ENCODE results near the gene ECE1.
"Not testable (repeated sequence)": the region's sequence is repeated elsewhere in the genome, so short reads cannot be mapped to it uniquely, and the experiment has no call there.

The ECE1 gene

GRCh38 chr1:21297975-21298374 is 7.7 kb upstream of the ECE1 start:
- Histone ChIP-seq H3K27ac (peak overlapping the region in 5 of 21 experiments; percentile 2 to 44 (median 20)), H3K4me3 (no peak overlapping the region)

DNA sequence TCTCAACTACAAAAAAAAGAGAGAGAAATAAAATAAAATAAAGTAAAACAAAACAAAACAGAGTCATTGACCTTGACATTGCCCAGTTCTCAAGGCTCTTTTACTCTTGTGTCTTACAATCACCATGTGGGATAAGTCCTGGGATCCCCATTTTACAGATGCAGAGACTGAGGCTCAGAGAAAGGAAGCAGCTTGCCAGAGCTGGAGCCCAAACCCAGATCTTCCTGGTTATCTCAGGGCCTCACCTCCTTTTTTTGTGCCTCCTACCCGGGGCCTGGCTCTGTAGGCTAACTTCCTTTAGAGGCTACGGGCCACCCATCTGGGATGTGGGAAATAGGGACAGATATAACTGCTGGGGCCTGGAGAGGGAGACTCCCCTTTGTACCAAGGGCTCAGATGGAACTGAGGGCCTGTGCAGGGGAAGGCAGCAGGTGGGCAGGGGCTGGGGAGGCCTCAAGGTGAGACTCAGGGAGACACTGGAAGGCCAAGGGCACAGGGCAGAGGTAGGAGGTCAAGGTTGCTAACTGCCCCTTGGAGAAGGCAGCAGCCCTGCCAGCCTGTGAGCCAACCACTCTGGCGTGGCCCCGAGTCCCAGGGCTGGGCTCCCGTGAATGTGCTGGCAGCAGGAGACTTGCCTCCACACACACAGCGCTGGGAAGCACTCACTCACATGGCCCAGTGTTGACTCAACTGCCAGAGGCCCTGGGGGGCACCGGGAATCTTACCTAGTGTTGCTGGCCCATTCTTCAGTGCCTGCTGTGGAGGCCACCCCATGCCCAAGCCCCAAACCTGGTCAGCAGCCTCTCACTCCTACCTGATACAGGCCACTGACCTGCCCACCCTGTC is 6.5 kb upstream of the ECE1 start:
- Histone ChIP-seq H3K27ac (peak overlapping the region in 12 of 21 experiments; percentile 4 to 95 (median 64)), H3K4me3 (no peak overlapping the region)

DNA sequence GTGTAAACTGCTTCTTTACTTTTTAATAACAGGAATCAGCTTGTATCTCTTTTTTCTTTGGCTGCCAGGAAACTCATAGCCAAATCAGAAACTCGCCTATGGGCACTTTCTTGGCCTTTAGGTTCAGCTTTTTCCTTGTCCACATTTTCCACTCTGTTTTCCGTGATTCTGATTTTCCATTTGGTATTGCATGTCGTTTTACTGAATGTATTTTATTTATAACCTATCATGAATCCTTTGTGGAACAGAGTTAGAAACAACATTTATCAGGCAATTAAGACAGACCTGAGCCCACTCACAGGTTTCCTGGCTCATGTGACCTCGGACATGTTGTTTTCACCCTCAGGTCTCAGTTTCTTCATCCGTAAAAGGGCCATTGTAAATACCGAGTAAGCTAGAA is 5.3 kb upstream of the ECE1 start:
- H3K27ac ChIP-seq, result peak overlapping the region in 14 of 21 experiments; percentile 4 to 95 (median 80)

DNA sequence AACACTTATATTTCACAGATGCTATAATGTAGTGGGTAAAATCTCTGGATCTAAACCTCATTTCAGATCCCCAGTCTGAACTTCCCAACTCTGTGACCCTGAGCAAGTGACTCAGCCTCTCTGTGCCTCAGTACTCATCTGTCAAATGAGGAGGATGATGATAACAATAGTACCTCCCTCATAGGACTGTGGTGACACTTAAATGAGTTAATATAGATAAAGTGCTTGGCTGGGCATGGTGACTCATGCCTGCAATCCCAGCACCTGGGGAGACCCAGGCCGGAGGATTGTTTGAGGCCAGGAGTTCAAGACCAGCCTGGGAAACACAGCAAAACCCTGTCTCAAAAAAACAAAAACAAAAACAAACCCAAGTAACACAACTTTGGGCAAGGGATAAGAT is 4.7 kb upstream of the ECE1 start:
- Histone ChIP-seq H3K27ac (peak overlapping the region in 19 of 21 experiments; percentile 50 to 95 (median 80)), H3K4me3 (no peak overlapping the region)

More for the DNA sequence above, 5.3 kb upstream of the ECE1 start:
- no peak overlapping the region for H3K4me3 ChIP-seq

DNA sequence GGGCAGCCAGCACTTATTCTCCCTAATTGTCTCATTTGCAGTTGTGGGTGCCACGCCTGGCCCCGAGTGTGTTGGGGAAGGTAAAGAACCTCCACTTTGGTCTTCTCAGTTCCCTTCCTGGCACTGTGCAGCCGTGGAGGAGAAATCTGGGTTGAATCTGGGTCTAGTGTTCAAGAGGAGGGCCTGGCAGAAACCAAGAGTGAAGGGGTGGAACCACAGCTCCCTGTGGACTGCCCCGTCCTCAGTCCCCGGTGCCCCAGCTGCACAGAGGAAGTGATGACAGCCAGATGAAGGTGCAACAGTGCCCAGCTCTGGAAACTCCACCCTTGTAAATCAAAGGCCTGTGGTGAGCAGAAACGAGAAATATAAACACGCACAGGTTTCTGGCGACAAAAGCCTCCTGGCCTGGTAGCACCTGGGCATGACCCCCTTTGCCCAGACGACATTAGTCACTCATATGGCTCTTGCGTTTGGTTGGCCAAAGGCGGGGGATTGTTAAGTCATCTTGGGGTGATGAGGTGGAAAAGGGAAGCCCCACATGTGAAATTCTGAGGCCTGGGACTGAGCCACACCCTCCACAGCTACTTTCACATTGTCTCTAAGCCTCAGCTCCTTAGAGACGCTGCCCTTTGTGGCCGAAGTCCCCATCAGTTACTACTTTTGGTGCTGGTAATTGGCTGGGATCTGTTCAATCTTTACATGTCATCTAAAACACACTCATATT is 4.2 kb upstream of the ECE1 start:
- H3K27ac ChIP-seq, result peak overlapping the region in 20 of 21 experiments; percentile 50 to 95 (median 80)
- H3K4me3 ChIP-seq, result peak overlapping the region in 4 of 7 experiments; percentile 1 to 21 (median 9)

- peak overlapping the region in 20 of 21 experiments; percentile 50 to 95 (median 80) for H3K27ac ChIP-seq
- peak overlapping the region in 6 of 7 experiments; percentile 1 to 21 (median 4) for H3K4me3 ChIP-seq
Measured at GRCh38 chr1:21293537-21294265, 3.4 kb upstream of the ECE1 start.

- H3K4me3 ChIP-seq, result peak overlapping the region in 6 of 7 experiments; percentile 1 to 21 (median 4)
- peak overlapping the region in 20 of 21 experiments; percentile 50 to 95 (median 80) for H3K27ac ChIP-seq
Measured at GRCh38 chr1:21292984-21293536, 2.8 kb upstream of the ECE1 start.

DNA sequence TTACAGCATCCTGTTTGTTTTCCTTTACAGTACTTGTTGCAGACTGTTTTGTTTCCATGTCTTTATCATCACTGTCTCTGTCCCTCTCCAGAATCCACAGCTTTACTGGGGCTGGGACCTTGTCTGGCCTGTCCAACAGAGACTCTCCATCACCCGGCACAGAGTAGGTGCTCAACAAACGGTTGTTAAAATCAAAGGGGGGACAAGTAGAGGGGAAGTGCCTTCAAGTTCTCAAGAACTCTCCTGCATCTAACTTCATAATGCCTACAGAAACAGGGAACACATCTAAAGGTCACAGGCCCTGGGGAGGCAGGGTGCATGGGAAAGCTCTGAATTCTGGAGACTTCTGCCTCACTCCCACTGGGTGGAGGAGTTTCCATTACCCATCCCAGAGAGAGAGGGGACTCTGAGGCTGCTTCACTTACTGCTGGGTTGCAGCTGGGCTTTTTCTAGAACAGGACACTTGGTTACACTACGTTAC is 2.3 kb upstream of the ECE1 start:
- peak overlapping the region in 2 of 7 experiments; percentile 1 to 21 for H3K4me3 ChIP-seq
- H3K27ac ChIP-seq, result peak overlapping the region in 20 of 21 experiments; percentile 50 to 95 (median 80)

DNA sequence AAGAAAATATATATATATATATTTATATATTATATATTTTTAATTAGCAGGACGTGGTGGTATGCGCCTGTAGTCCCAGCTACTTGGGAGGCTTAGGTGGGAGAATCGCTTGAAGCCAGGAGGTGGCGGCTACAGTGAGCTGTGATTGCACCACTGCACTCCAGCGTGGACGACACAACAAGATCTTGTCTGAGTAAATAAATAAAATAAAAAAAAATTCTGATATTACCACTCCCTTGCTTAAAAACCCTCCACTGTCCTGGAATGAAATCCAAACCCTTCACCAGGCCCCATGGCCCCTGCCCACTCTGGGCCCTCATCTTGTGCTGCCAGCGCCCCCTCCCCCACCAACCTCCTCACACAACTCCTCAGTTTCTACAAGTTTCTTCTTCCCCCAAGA is 1.7 kb upstream of the ECE1 start:
- no peak overlapping the region for H3K4me3 ChIP-seq
- peak overlapping the region in 13 of 21 experiments; percentile 59 to 95 (median 85) for H3K27ac ChIP-seq

GRCh38 chr1:21291184-21291583 is 921 bp upstream of the ECE1 start:
- Histone ChIP-seq H3K27ac (peak overlapping the region in 18 of 21 experiments; percentile 57 to 95 (median 86)), H3K4me3 (no peak overlapping the region)

DNA sequence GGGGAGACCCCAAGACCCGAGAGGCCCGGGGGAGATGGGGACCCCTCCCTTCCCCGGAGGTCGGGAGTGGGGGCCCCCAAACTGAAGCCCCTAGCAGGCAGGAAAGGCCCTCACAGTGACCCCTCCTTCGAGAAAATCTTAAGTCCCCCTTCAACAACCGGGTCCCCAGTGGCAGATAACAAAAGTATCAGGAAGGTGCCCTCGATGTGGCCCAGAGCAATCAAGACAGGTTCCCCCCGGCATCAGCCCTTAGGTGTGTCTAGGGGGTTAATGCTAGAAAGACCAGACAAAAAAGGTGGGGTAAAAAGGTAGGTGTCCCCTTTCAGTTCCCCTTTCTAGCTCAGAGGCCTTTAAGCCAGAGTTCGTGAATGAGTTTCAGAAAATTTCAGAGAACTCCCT is 282 bp upstream of the ECE1 start:
- Histone ChIP-seq H3K4me3 (peak overlapping the region; percentile 47 to 67 (median 55)), H3K27ac (peak overlapping the region; percentile 40 to 95 (median 86))

DNA sequence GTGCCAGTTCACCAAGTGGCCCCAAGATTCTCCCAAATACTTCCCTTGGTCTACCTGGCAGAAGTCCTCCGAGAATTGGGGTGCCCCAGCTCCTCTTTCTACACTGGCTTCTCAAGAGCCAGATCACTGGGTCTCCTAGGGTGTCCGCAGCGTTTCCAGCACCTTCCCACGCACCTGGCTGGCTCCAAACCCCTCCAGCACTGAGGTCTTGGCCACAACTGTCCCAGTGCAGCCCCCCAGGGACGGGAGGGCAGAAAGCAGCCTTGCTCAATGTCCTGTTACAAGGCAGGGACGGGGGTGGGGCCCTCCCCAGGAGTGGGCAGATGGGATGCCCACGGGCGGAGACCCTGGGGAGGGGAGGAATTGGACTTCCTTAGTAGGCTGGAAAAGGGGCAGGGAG is 1.1 kb downstream of the ECE1 start:
- H3K4me3 ChIP-seq, result peak overlapping the region; percentile 47 to 67 (median 55)
- peak overlapping the region; percentile 40 to 95 (median 85) for H3K27ac ChIP-seq

DNA sequence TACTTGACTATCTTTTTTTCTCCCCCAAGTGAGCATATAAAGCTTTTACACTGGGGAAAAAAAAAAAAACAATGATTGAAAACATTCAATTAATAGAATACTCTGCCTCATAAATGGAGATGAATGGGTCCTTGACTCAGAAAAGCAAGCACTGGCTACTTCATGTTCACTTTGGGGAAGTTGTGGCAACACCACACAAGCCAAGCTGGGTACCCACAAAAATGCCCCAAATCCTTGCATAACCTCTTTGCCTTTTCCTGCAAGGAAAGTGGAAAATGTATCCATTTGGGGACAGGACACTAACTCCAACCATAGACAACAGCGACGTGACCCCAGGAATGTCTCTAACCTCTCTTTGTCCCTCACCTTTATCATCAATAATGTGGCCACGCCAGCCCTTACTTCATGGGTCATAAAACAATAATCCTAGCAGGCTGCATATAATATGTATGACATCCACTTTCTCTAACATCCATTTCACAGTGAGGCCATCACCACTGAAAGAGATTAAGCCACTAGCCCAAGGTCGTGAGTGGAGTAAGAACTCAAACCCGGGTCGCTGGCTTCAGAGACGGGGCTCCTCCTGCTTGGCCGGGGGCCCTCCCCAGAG is 2.3 kb downstream of the ECE1 start:
- Histone ChIP-seq H3K4me3 (no peak overlapping the region), H3K27ac (peak overlapping the region in 6 of 21 experiments; percentile 0 to 92 (median 54))

DNA sequence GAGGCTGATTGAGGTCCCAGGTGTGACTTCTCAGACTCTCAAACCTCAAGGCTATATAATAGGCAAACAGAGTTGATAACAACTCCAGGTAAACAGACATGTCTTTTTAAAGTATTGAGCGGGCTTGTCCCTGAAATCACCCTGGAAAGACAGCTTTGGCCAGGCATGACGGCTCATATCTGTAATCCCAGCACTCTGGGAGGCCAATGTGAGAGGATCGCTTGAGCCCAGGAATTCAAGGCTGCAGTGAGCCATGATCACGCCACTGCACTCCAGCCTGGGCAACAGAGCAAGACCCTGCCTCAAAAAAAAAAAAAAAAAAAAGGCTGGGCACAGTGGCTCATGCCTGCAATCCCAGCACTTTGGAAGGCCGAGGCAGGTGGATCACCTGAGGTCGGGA is 4.9 kb downstream of the ECE1 start:
- not testable (repeated sequence) for H3K4me3 ChIP-seq
- peak overlapping the region in 10 of 21 experiments; percentile 4 to 74 (median 58) for H3K27ac ChIP-seq

GRCh38 chr1:21285055-21285372 is 5.2 kb downstream of the ECE1 start:
- peak overlapping the region in 11 of 21 experiments; percentile 4 to 74 (median 55) for H3K27ac ChIP-seq
- no peak overlapping the region for H3K4me3 ChIP-seq

DNA sequence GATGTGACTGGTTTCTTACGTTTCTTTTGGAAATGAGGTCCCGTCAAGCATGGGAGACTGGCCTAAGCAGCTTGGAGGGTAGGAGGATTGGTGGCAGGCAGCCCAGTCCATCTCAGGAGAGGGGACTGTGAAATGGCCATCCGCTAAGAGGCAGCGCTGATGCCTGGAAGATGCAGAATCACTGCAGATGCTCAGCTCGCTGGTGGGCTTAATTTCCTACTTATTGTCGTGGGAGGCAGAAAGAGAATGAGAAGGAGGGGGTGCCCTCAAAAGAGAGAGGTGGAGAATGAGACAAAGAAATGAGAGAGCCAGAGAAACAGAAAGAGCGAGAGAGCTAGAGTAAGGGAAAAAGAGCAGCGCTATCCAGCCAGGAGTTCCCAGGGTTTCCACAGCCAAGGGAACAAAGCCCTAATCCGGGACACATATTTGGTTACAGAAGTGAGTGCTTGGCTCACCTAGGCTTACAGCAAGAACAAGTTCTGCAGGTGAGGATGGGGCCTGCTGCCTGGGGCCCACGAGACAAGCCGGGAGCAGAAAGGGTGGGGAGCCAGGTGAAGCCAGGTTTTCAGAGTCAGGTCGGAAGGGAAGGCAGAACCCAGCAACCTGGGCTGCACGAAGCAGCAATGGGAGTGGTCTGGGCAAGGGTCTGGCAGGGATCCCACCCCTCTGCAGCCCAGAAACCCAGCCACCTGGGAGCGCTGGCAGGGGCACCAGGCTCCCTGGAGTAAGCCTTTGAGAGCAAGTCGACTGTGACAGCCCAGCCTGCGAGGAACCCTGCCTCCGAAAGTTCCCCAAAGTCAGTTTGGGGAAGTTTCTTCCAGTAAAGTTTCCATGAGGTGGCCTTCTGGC is 5.8 kb downstream of the ECE1 start:
- H3K27ac ChIP-seq, result peak overlapping the region in 12 of 21 experiments; percentile 4 to 74 (median 54)
- H3K4me3 ChIP-seq, result no peak overlapping the region

DNA sequence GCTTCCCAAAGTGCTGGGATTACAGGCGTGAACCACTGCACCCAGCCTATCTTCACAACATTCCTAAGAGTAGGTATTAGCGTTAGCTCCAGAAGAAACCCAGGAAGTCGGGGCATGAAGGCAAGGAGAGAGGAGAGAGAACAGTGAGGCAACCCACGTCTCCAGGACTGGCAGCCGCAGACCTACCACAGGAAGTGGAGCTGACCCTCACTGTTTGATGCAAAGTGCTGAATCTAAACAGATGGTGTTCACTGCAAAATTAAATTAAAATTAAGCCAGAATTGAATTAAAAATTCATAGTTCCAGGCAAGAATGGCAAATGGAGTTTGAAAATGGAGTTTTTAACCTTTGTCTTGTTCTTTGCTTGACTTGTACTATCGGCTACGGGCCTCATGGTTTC is 6.7 kb downstream of the ECE1 start:
- H3K27ac ChIP-seq, result peak overlapping the region in 7 of 21 experiments; percentile 9 to 74 (median 53)

DNA sequence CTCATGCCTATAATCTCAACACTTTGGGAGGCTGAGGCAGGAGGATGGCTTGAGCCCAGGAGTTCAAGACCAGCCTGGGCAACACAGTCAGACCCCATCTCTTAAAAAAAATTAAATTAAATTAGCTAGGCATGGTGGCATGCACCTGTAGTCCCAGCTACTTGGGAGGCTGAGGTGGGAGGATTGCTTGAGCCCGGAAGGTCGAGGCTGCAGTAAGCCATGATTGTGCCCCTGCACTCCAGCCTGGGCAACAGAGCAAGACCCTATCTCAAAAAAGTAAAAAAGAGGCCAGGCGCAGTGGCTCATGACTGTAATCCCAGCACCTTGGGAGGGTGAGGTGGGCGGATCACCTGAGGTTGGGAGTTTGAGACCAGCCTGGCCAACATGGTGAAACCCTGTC is 8.2 kb downstream of the ECE1 start:
- not testable (repeated sequence) for H3K4me3 ChIP-seq
- peak overlapping the region in 6 of 21 experiments; percentile 7 to 94 (median 72) for H3K27ac ChIP-seq

More for the DNA sequence above, 6.7 kb downstream of the ECE1 start:
- no peak overlapping the region for H3K4me3 ChIP-seq
